Measurements from ENCODE around the gene CIITA.
"Not testable (repeated sequence)": the region's sequence is repeated elsewhere in the genome, so short reads cannot be mapped to it uniquely, and the experiment has no call there.

Gene CIITA, protein sequence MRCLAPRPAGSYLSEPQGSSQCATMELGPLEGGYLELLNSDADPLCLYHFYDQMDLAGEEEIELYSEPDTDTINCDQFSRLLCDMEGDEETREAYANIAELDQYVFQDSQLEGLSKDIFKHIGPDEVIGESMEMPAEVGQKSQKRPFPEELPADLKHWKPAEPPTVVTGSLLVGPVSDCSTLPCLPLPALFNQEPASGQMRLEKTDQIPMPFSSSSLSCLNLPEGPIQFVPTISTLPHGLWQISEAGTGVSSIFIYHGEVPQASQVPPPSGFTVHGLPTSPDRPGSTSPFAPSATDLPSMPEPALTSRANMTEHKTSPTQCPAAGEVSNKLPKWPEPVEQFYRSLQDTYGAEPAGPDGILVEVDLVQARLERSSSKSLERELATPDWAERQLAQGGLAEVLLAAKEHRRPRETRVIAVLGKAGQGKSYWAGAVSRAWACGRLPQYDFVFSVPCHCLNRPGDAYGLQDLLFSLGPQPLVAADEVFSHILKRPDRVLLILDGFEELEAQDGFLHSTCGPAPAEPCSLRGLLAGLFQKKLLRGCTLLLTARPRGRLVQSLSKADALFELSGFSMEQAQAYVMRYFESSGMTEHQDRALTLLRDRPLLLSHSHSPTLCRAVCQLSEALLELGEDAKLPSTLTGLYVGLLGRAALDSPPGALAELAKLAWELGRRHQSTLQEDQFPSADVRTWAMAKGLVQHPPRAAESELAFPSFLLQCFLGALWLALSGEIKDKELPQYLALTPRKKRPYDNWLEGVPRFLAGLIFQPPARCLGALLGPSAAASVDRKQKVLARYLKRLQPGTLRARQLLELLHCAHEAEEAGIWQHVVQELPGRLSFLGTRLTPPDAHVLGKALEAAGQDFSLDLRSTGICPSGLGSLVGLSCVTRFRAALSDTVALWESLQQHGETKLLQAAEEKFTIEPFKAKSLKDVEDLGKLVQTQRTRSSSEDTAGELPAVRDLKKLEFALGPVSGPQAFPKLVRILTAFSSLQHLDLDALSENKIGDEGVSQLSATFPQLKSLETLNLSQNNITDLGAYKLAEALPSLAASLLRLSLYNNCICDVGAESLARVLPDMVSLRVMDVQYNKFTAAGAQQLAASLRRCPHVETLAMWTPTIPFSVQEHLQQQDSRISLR

DNA sequence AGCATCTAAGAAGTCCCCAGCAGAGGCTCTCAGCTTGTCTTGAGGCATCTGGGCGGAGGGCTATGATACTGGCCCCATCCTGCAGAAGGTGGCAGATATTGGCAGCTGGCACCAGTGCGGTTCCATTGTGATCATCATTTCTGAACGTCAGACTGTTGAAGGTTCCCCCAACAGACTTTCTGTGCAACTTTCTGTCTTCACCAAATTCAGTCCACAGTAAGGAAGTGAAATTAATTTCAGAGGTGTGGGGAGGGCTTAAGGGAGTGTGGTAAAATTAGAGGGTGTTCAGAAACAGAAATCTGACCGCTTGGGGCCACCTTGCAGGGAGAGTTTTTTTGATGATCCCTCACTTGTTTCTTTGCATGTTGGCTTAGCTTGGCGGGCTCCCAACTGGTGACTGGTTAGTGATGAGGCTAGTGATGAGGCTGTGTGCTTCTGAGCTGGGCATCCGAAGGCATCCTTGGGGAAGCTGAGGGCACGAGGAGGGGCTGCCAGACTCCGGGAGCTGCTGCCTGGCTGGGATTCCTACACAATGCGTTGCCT, at the start of gene CIITA:
Gene CIITA, plus strand, starts transcription at position 404 of the 543 bp plus-strand sequence. Its CDS starts 129 bp downstream, at position 533.
- DNase-seq (ENCODE audit: low read depth in 2 of 2) = peak; percentile 57 to 63

DNA sequence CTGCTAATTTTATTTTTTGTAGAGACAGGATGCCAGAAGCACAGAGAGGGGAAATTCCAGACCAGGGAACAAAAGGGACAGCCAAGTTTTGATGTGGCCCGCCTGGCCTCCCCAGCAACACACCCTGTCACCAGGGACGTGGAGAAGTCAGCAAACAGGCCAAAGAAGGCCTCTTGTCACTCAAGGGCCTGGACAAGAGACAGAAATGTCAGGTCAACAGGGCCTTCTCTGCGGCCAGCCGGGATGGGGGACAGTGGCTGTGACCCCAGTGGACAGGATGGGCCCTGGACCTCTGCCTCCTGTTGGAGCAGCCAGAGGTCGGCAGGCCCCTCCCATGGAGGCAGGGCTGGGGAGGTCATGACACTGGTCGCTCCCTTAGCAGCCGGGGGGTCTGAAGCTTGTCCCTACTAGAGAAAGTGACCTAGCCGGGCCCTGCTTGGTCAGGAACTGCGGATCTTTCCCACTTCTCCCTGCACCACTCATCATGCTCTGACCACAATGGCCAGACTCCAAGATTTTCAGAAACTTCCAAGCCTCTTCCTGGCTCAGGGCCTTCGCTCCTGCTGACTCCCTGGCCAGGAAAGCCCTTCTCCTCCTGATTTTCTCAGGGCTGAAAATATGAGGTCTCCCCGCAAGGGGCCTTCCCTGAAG, 49.2 kb upstream of the CIITA start:
- no peak for DNase-seq (ENCODE audit: low read depth in 2 of 2)

DNA sequence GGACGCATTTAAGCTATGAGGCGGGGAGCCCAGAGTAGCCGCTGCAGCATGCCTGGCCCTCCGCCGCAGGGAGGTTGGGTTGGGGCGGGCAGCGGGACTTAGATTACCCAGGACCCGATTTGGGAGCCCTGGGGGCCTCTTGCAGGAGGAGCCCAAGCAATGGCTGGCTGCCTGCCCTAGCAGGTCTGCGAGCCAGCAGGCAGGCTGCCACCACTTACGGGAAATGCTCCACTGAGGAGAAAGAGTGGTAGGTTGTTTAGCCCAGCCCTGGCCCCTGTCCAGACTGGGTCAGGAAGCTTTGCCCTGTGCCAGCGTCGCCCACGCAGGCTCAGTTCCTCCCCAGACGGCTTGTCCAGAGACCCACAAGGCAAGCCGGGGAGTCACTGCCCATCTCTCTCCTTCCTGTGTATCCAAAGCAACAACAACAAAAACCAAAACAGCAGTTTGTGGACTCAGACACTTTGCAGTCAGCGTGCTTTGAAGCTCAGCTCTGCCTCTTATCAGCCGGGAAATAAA, 48.1 kb upstream of the CIITA start:
- DNase-seq (ENCODE audit: low read depth in 2 of 2) = no peak

DNA sequence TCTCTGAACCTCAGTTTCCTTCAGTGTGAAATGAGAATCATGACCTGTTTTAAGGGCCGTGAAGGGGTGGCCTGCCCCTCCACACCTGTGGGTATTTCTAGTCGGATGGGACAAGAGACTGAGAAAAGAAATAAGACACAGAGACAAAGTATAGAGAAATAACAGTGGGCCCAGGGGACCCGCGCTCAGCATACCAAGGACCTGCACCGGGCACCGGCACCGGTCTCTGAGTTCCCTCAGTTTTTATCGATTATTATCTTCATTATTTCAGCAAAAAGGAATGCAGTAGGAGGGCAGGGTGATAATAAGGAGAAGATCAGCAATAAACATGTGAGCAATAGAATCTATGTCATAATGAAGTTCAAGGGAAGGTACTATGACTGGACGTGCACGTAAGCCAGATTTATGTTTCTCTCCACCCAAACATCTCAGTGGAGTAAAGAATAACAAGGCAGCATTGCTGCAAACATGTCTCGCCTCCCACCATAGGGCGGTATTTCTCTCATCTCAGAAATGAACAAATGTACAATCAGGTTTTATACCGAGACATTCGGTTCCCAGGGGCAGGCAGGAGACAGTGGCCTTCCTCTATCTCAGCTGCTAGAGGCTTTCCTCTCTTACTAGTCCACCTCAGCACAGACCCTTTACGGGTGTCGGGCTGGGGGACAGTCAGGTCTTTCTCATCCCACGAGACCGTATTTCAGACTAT, 47.5 kb upstream of the CIITA start:
- not testable (repeated sequence) for DNase-seq (ENCODE audit: low read depth in 2 of 2)

DNA sequence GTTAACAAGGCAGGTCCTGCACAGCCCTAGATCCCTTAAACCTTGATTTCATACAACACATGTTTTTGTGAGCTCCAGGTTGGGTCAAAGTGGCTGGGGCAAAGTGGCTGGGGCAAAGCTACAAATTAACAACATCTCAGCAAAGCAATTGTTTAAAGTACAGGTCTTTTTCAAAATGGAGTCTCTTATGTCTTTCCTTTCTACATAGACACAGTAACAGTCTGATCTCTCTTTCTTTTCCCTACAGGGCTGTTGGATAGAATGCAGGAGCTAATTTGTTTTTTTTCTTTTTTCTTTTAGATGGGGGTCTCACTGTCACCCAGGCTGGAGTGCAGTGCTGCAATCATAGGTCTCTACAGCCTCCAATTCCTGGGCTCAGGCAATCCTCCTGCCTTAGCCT, 46.8 kb upstream of the CIITA start:
- not testable (repeated sequence) for DNase-seq (ENCODE audit: low read depth in 2 of 2)

DNA sequence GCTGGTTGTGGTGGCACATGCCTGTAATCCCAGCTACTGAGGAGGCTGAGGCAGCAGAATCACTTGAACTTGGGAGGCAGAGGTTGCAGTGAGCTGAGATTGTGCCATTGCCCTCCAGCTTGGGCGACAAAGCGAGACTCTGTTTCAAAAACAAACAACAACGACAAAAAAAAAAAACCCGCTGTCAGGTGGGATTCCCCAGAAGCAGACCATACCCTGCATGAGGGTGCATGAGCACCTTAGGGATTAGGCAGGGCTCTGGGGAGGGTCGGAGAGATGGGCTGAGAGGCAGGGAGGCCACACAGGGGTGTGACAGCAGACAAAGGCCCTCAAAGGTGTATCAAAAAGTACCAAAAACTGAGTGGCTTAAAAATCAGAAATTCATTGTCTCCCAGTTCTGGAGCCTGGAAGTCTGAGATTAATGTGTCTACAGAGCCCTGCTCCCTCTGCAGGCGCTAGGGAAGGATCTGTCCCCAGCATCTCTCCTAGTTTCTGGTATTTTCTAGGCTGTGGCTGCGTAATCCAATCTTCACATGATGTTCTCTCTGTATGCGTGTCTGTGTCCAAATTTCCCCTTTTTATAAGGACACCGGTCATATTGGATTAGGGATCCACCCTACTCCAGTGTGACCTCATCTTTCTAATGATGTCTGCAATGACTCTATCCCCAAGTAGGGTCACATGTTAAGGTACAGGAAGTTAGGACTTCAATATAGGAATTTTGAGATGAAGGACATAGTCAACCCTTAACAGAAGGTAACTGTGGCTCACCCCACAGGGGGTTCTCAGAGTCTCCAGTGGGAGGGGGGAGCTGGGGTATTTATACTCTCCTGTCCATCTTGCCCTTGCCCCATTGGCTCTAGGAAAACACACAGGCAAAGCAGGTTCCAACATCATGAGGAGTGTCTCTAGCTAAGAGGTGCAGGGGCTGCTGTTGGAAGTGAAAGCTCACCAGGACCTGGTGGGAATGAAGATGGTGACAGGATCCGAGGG, 44.8 kb upstream of the CIITA start:
- DNase-seq (ENCODE audit: low read depth in 2 of 2) = no peak

DNA sequence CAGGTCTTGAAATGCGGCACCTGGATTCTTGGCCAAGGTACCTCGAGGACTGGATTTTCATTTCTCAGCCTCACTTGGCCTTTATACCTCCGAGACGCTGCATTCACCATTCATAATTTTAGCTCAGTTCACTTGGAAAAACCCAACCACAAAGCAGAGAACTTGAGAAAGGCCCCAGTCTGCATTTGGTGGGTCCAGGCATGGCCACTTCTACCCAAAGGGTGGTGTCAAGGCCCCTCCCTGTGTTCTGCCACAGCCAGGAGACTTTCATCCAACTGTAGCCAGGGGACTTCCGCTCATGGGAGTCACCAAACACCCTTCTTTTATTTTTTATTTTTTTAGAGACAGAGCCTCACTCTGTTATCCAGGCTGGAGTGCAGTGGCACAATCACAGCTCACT, 43.7 kb upstream of the CIITA start:
- no peak for DNase-seq (ENCODE audit: low read depth in 2 of 2)

DNA sequence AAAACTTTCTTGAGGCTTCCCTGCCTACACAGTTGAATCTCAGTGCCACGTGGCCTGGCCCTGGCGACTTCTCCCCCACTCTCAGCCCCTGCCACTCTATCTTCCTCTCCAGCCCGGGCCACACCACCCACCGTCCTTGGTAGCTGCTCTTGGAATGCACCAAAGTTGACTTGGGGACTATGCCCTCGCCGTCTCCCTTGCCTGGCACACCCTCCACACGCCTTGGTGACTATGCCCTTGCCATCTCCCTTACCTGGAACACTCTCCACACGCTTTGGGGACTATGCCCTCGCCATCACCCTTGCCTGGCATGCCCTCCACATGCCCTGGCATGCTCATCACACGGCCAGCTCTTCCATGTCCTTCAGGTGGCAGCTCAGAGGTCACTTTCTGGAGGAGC, 42.9 kb upstream of the CIITA start:
- no peak for DNase-seq (ENCODE audit: low read depth in 2 of 2)

DNA sequence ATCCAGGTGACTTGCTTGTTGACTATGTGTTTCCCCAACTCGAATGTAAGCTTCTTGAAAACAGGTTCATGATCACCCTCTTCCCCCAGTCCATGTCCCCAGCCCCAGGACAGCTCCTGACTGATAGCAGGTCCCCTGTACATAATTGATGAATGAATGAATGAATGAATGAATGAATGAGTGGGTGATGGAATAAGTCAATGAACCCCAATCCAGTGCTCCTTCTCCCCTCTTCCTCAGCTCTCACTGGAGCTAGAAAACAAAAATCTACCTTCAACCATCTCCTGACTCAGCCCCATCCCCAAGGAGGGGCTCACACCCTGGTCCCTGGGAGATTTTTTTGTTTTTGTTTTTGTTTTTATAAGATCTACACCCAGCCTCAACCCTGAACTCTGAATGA, 42.2 kb upstream of the CIITA start:
- DNase-seq (ENCODE audit: low read depth in 2 of 2) = no peak

DNA sequence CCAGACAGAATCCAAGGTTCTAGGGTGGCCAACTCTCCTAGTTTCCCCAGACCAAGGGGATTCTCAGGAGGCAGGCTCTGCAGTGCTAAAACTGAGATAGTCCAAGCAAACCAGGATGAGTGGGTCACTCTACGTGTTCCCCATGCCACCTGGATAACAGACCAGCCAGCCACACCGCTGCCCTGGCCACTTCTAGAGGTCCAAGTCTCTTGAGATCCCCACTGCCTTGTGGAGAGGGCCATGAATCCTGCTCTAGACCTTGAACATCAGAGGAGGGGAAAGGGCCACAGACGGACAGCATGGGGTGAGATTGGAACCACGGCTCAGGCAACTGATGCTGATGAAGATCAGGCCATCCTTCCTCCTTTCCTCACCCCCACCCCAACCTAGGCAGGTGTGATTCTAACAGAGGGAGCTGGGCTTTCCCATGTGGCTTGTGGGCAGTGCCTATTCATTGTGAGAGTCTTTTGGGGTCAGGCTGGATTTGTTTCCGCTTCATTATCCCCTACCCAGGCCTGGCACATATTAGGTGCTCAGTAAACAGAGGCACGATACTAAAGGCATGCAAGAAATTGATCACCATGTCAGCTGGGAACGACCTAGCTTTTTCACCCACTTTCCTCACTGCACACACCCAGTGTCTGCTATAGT, 41.6 kb upstream of the CIITA start:
- DNase-seq (ENCODE audit: low read depth in 2 of 2) = peak; percentile 26 to 31

DNA sequence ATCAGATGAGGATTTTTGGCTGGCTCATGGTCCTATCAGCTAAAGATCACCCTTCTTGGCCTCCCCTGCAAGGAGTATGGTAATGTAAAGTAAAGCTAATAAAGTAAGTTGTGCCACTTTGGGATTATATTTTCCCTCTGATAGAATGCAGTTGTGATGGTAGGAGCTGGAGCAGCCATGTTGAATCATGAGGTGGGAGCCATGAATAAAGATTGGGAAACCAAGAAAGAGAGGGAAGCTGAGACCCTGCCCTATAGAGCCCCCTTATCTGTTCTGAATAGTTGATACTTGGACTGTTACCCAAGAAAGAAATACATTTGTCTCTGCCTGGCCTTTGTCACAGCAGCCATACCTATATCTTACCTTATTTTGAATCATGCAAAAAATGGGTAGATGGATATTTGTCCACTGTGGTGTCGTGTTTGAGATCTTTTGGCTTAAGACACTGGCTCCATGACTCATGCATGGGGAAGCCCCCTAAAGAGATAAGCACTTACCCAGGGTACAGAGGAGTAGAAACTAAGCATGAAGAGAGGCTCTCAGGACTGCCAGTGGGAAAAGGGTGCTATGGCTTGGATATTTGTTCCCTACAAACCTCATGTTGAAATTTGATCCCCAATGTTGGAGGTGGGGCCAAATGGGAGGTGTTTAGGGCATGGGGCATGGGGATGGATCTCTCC, 40.7 kb upstream of the CIITA start:
- no peak for DNase-seq (ENCODE audit: low read depth in 2 of 2)

DNA sequence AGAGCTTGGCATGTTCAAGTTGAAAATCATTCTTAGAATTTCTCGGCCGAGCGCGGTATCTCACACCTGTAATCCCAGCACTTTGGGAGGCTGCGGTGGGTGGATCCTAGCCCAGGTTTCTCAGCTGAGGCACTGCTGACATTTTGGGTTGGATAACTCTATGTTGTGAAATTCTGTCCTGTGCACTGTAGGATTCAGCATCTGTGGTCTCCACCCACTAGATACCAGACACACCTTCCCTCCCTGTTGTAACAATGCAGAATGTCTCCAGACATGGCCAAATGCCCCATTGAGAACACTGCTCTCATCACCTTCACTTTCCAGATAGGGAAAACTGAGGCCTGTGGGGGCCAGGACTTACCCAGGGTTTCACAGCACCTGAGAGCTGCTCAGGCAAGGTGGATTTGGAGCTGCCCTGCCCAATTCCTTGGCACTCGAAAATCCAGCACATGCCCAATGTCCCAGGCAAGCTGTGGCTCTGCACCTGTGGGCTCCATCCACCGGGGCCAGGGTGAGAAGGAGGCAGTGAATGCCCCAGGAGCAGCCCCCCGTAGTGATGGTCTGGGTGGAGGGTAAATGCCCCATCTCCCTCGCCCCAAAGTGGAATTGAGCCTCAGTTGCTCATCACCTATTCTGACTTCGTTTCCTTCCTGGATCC, 38.3 kb upstream of the CIITA start:
- DNase-seq (ENCODE audit: low read depth in 2 of 2) = no peak

DNA sequence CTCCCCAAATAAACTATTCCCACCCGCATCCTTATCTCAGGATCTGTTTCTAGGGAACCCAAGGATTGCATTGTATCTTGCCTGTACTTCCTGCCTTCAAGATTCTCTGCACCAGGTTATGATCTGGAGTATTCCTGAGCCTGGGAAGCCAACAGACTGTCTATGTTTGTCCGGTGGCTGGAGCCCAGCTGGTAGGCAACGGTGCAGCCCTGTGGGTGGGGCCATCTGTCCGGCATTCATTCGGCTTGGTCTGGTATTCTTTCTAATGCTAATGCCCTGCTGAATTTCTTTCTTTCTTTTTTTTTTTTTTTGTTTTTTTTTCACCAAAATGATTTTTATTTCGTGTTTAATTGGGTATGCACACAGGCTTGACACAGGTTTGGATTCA, 37.7 kb upstream of the CIITA start:
- no peak for DNase-seq (ENCODE audit: low read depth in 2 of 2)

DNA sequence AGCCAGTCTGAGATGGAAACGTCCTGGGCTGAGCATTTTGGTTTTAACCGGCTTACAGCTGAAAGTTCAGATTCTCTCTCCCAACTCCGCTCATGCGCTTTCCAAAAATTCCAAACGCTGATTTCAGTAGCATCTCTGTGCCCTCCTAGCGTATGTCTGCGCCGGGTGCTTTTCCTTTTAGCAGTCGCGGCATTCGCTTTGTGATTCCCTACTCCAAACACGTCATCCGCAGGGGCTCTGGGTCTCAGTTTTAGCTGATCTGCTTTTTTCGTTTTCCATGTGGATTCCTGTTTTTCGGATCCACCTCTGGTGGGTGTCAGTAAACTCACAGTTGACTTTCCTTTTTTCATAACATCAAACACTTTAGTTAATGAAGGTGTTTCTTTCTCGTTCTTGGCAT, 36.3 kb upstream of the CIITA start:
- DNase-seq (ENCODE audit: low read depth in 2 of 2) = no peak

DNA sequence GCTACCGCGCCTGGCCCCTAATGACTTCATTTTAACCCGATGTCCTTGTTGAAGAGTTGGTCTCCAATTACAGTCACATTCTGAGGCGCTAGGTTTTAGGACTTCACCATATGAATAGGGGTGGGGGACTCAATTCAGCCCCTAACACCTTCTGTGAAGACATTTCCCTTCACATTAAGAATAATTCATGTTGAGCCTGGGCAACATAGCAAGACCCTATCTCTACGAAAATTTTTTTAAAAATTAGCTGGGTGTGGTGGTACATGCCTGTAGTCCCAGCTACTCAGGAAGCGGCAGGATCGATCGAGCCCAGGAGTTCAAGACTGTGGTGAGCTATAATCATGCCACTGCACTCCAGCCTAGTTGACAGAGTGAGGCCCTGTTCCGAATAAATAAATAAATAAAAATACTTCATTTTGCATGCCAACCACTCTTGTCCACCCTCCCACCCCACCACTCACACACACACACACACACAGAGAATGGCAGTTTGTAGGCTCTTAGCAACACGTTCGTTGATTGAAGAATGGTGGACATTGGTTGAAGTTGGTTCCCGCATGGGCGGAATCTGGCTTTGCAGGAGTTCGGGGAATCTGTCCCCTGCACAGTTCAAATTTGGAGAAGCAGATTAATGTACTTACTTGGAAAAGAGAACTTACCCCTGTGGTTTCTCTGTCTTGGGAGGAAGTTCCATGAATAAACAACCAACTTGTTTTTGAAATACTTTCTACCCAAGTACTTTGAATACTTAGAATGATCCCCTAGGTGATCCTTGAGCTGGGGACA, 30.6 kb upstream of the CIITA start:
- DNase-seq (ENCODE audit: low read depth in 2 of 2) = no peak

DNA sequence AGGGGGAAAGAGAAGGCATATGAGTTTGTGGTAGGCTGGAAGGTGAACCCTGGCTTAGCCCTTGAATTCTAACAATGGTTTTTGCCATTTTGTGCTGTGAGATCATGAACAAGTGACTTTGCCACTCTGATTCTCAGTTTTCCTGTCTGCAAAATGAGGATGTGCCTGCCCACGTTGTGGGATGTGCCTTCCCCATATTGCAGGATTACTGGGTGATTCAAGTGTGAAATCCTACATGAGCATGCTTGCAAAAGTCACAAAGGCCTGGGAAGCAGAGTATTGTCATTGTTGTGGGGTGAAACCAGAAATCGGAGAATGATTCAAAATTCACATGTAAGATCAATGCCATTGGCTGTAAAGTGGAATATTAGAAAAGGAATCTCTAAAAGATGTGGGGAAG, 29.8 kb upstream of the CIITA start:
- DNase-seq (ENCODE audit: low read depth in 2 of 2) = no peak
